ENCODE results near the gene CDKL1.

CDKL1 gene

DNA sequence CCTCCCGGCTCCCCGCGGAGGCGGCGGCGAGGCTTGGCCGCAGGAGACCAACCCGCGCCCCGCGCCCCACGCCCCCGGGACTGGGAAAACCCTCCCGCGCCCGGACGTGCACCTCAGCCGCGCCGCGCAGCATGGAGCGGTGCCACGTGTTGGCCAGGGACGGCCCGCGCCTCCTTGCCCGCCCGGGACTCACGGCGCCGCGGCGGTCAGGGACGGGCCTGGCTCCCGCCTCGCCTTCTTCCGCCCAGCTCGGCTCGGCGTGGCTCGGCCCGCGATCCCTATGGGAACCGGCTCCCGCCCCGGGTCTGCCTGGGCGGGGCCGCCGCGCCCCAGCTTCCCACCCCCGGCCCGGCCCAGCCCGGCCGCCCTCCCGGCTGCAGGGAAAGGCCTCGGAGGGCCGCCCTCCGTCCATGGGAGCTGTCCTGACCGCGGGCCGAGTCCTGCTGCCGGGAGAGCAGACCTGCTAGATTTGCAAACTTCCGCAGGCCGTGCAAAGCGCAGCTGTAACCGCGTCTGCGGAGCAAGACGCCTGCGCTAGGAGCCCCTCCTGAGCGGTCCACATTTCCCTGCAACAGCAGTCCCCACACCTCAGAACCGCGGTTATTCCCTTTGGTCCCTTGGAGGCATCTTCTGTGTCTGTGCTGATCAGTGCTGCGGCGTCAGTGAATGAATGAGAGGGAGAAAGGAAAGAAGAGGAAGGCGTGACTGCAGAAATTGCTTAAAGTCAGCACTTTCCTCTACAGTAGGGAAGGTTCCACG is at the start of gene CDKL1:
CDKL1 (minus strand) TSS at position 251 of the 759 bp plus-strand sequence. CDS start 1,013 bp downstream, outside the sequence.
- DNase-seq: no peak

DNA sequence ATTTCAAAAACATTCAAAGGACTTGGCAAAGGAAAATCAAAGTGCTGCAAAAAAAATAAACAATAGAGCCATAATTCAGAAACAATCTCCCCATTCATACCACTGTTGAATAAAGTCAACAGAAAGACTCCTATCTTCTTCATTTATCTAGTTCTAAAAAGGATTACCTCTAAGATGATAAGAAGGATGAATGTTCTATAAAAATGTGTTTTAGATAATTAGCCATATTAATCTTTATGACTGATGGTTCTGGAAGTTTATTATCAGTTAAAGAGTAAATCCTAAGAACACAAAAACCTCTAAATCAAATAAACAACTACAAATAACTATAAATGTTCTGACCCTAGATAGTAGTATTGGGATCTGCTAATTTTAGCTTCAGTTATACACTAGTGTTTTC is 37.8 kb upstream of the CDKL1 start:
- no peak for DNase-seq

DNA sequence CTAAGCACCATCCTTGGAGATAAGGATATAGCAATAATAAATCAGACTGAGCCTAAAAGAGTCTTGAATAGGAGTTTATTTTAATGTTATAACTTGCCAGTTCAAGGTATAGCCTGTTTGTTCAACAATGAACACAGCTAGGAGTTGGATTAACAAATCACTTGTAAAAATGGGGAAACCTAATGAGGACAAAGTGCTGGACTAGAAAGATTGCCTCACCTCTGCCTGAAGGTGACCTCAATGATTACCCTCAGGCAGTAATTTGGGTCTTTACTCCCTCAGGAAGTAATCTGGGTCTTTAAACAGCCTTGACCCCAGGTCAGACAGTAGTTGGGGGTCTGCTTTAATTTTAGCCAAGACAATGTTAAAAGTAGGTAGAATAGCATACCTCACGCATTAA is 35.5 kb upstream of the CDKL1 start:
- DNase-seq: no peak

DNA sequence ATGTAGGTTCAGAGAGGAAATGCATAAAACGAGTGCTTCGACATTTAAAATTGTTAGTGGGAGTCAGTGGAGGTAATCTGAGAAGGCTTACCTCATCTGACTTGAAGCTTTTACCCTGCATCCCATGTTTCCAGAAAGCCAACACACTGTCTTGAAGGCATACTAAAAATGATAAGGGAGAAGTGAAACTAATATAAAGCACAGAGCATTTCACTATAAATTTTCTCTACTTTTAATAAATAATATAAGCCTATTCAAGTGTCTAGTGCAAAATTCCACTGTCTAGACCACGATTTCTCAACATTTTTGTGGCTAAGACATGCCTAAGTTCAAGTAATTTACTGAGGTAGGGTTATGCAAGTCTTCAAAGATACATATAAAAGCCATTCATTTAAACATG is 29.1 kb upstream of the CDKL1 start:
- DNase-seq: no peak

DNA sequence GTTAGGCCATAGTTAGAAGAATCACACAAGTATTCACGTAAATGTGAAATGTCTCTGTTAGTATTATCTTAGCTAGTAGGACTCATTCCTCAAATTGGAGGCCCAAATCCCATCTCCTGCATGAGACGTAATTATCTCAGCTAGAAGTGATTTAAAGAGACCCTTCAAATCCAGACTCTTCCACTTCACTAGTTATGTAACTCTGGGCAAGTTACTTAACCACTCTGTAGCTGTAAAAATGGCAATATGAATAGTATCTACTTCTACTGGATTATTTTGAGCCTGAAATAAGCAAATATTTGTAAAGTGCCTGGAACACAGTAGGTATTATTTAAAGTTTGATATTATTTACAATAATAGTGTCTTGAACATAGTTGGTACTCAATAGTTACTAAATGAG is 28.4 kb upstream of the CDKL1 start:
- no peak for DNase-seq

DNA sequence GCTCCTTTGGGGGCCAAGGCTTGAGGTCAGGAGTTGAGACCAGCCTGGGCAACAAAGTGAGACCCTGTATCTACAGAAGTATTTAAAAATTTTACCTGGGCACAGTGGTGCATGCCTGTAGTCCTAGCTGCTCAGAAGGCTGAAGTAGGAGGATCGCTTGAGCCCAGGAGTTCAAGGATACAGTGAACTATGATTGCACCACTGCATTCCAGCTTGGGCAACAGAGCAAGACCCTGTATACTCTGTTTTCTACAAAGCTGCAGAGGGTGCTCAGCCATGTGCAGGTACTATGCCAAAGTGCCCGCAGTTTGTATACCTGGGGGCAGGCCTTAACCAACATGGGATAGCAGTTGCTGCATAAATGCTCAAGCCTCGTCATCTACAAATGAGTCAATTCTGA is 26.8 kb upstream of the CDKL1 start:
- DNase-seq: no peak

DNA sequence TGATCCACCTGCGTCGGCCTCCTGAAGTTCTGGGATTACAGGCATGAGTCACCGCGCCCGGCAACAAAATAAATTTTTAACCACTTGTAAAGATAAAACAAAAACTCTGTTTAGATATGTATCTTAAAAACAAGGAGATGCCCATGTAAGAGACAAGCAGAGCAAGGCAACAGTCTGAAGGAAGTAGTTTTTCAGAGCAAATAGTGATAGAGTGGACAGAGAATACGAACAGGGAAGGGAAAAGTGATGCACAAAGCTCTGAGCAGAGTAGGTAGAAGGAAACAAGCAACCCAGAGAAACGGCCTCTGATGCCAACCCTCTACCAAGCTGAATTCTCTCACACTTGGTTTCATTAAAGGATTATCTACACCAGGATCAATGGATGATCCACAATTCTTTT is 24.8 kb upstream of the CDKL1 start:
- no peak for DNase-seq

DNA sequence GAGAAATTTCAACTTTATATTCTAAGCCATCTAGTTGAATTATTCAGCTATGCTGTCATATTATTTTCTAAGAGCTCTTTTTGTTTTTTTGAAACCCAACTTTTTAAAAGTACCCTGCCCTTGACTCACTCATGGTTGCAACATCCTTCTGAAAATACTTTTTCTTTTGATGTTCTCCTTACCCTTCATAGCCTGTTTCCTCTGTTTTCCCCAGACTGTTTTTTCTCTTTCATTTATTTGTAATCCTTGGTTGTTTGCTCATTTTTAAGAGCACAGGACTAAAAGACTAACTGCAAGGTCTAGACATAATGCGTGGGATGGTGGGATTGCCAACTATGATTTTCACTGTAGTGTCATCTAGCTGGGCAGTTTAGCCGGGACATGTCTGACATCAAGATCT is 21.2 kb upstream of the CDKL1 start:
- DNase-seq: no peak

DNA sequence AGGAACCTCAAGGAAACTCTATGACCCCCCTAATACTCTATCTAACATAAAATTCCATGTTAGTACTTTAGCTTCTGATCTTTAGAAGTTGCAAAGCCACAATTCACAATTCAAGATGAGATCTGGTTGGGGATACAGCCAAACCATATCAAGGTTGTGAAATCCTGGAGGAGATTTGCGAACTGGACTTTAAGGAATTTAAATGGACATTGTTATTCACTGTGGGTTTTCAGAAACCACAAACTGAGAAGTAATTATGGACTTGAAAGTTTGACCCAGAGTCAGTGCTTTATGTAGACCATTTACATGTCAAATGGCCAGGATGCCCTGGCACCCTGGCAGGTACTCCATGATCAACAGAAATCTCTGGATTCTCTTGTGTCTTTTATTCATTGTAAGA is 14.2 kb upstream of the CDKL1 start:
- no peak for DNase-seq

DNA sequence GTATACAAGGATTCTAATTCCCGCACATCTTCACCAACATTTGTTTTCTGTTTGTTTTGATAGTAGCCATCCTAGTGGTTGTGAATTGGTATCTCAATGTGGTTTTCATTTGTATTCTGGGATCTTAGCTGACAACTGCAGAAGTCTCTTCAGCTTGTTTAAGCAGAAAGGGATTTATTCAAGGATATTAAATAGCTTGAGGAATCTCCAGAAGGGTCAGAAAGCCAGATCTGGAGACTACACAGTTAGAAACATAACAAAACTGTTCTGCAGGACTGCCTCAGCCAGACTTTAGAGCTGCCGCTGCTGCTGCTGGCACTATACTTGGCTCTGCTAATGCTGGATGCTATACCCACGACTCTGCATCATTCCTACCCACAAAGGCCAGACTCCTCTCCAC is 13.4 kb upstream of the CDKL1 start:
- DNase-seq: no peak

DNA sequence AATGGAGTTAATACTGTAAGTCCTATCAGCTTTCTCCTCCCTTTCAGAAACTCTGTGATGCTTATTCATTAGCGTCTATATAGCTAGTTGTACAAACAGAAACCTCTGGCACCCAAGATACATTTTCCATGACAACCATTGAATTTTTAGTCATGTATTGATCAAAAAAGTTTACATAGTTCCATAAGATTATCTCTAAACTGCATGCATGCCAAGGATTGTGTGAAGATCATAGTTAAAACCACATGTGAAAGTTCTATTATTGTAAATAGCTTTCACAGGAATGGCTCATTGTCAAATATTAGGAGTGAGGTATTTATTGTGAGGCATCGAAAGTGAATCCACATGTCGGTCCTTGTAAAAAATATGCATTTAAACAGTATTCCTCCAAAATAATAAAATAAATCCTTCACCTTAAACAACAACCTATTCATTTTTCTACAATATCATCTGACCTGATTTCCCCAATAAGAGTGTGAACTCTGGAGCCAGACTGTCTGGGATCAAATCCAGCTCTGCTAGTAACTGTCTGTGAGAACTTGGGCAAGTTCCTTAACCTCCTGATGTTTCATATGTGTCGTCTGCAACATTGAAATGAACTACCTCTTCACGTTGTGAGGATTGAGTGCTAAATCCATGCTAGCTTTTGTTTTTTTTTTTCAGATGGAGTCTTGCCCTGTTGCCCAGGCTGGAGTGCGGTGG is 10.6 kb upstream of the CDKL1 start:
- DNase-seq: no peak

DNA sequence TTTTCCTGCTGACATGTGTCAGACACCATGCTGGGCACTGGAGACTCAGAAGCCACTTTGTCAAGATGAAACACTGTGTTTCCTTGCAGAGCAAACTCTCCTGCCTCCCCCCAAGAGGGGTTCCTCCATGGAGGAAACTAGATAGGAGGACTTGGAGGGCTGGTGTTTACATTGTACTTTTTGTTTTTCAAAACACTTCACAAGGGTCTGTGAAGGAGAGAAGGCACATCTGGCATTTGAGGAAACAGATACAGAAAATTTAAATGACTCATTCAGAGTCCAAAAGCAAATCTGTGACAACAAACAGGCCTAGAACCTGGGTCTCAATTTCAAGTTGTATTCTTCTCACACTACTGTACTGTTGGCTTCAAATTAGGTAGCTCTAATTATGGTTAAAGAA is 6.7 kb upstream of the CDKL1 start:
- DNase-seq: no peak

DNA sequence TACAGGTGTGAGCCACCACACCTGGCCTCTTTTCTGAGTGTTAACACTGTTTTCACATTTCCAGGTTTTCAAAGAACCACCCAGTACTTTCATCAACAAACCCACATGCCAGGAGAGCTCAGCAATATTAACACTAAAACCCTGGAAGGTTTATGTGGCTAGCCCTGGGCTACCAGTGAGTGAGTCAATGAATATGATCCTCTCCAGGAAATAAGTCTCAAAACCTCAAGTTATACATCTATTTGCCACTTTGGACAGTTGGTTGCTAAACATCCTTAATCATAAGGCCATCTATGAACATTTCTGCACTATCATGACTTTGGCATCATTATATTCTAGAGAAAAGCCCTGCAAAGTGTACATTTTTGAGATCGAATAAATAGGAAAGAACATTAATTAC is 6.3 kb upstream of the CDKL1 start:
- no peak for DNase-seq

DNA sequence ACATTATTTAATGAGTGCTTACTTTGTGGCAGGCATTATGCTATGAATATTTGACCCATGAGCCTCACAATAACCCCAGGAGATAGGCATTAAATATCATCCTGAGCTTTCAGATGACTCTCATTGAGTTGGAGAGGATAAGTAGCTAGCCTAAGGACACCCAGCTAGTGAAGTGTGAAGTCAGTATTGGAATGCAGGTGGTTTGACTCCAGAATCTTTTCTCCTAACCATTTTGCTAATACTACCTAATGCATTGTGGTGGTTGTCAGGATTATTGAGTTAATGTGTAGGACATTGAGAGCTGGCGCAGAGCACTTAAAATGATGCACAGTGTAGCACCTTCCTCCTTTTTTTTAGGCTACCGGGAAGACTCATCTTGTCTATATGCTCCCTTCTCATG is 3.8 kb upstream of the CDKL1 start:
- DNase-seq: no peak

DNA sequence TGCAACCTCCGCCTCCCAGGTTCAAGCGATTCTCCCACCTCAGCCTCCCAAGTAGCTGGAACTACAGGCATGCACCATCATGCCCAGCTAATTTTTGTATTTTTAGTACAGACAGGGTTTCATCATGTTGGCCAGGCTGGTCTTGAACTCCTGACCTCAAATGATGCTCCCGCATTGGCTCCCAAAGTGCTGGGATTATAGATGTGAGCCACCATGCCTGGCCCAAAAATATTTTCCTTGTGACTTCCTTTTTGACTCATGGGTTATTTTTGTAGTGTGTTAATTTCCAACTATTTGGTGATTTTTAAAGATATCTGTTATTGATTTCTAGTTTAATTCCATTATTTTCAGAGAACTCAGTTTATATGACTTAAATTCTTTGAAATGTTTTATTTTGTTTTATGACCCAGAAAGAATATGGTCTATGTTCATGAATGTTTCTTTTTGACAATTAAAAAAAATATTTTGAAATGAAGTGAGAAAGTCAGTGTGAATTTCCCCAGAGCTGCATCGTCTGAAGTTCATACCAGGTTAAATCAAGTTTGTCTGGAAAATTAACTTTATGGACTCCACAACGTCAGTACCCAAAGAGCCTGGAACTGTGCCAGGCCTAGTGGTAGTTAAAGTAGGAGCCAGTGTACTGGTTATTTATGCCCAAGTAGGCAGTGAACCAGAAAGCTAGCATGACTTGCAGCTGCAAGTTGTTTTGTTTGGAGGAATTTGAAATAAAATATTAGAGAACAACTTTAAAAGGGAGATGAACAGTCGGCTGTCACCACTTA is 2.8 kb upstream of the CDKL1 start:
- DNase-seq: no peak

DNA sequence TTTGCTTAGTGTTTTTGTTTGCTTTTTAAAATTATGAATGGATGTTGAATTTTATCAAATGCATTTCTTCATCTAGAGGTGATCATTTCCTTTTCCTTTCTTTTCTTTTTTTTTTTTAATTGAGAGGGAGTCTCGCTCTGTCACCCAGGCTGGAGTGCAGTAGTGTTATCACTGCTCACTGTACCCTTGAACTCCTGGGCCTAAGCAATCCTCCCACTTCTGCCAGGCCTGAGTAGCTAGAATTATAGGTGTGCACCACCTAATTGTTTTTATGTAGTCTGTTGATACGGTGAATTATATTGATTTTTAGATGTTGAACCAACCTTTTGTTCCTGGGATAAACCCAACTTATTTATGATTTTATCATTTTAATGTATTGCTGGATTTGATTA is 1.5 kb upstream of the CDKL1 start:
- no peak for DNase-seq

DNA sequence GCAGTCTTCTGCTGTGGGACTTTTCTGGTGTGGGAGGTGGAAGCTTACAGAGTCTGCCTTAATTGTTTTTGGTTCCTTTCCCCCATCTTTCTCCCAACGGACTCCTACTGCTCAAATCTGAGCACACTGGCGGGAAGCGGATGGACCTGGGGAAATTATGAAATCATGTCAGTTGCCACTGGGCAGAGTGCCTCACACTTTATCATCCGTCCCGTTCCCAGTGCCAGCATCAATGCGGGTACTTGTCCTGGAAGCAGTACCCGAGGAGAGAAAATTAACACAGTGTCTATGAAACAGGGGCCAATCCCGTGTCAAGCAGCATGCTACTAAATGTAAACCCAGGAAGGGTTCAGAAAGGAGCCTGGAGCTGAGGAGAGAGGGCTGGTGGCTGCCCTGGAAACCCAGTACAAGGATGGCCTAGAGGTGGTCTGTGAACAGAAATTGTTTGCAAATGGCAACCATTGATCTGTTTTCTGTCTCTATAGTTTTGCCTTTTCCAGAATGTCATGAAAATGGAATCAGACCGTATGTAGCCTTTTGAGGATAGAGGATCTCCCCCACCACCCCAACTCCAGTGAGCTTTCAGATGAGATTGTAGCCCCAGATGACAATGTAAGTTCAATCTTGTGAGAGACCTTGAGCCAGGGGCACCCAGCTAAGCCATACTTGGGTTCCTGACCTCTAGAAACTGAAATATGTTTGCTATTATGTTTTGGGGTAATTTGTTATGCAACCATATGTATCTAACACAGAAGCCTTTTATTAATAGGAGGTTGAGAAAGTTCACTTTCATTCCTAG is 908 bp upstream of the CDKL1 start:
- no peak for DNase-seq

DNA sequence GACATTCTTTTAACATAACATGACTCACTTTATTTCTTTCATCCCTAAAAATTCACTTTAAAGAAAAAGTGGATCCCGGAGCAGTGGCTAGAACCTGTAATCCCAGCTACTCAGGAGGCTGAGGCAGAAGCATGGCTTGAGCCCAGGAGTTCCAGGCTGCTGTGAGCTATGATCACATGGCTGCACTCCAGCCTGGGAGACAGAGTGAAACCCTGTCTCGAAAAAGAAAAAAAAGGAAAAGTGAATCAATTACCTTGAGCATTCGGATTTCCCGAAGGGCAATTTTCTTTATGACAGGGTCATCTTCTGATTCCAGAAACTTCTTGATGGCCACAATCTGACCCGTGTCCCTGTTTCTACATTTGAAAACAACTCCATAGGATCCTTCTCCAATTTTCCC is 1.2 kb downstream of the CDKL1 start:
- DNase-seq: no peak

DNA sequence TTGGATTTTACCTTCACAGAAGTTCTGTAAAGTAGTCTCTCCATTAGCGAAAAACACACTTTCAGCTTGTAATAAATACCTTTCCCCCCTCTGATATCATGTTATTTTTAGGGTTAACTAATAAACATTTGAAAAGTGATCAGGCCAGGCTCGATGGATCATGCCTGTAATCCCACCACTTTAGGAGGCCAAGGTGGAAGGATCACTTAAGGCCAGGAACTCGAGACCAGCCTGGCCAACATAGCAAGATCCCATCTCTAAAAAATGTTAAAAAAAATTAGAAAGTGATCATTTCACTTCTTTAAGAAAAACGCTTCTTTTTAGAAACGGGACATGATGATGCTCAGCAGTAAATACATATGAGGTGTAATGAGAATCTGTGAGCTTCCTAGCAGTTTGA is 2.0 kb downstream of the CDKL1 start:
- no peak for DNase-seq

DNA sequence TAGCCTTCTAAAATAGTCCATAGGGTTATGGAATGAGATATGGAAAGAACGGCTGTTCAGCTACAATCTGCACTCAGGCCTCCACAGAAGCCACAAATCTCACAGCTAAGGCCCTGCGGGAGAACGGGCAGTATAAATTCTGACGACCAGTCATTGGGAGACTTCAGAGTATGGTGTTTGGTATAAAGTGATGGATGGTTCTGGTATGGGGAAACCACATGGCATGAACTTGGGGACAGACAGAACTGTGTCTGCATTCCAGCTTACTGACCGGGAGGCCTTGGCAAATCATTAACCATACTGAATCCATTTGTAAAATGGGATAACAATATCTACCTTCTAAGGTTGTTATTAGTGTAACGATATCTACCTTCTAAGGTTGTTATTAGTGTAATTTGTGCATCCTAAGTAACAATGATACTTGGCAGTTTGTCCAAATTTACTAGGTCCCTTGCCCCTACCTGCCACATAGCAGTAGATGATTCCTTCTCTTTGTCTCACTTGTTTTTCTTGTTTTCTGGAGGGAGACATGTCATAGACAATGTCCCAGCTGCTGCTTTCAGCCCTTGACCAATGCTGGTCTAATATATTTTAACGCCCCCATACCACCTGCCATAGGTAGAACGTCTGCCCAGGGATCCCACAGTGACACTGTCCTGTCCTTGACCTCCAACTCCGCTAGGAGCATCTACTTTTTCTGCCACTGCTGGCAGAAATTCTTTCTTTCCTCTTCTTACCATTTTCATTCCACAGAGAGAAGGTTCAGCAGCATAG is 6.8 kb downstream of the CDKL1 start:
- DNase-seq: no peak

DNA sequence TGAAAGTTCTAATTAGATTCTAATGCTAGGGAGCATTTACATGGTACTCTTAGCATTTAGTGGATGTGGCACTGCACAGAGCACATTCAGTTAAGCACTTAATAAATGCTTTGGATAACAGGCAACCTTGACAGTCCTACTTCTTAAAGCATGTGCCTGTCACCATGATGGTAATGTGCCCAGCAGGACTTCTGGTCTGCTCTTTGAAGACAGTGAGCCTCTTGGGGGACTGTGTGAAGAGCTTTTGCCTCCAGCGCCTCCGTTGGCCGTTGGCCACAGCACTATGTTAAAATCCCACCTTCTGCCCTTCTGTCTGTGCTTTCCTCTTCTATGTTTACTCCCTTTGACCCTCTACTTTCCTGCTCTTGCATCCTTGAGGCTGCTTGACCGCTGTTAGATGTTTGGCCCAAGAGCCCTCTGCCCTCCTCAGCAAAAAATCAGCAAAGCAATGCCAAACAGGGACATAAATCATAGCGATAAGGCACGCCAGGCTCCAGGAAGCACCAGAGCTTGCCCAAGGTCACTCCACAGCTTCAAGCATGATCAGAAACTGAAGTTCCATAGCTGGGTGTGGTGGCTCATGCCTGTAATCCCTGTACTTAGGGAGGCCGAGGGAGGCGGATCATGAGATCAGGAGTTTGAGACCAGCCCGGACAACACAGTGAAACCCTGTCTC is 8.3 kb downstream of the CDKL1 start:
- DNase-seq: no peak

DNA sequence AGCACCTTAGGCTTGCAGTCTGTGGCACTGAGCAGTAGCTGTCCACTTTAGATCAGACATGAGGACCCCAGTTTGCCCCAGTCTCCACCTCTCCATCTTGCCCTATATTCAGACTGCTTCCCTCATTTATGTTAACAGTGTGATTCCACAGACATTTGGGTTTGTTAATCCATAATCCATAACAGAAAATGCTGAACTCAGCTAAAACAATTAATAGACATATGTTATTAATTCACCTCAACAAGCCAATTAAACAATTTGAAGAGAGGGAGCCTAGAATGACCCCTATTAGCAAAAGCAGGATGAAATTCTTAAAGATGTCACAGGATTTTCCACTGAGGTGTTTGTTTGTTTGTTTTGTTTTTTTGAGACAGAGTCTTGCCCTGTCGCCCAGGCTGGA is 9.1 kb downstream of the CDKL1 start:
- no peak for DNase-seq

All from DMS153 (cell line).